Measurements from ENCODE around the gene OR6Q1.

GRCh38 chr11:58060939-58061672 lies 30.4 kb downstream of the OR6Q1 start:
- TF ChIP-seq POLR2A (IDR thresholded peaks at IDR 0.05) (no peak), CTCF (IDR thresholded peaks at IDR 0.05) (peak in 2 of 6 experiments; percentile 20 to 32)

Data from esophagus squamous epithelium (tissue), 4 donors.